ENCODE data around the gene REPS2. TPM values are rescaled to one million over a fixed set of nuclear protein-coding genes. Genes with fewer than 3 reads are reported as not detected.
"Not testable (repeated sequence)": the region's sequence is repeated elsewhere in the genome, so short reads cannot be mapped to it uniquely, and the experiment has no call there.

Gene REPS2
- total RNA-seq, 1 donor from 2014 or later = 4.1 TPM

DNA sequence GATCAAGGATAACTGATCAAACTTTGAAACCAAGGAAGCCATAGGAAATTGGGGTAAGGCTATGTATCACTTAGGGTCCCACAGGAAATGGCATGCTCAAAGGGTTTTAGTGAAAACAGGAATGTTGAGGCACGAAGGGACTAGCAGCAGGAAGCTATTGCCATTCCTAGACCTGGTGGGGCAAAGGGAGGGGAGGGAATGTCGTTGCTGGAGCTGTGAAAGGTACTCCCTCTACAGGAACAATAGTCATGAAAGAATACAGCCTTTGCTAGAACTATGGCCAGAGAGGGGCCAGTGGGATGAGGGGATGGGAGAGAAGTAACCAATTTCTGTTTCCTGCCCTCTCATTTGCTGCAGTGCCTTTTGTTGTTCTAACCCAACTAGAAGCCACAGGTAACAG lies 11.9 kb downstream of the REPS2 start:
- H3K27ac Mint-ChIP-seq = no peak overlapping the region
- peaks cover 6% of the 10 kb centered on the region for H3K4me1 Mint-ChIP-seq
- Histone ChIP-seq H3K79me2 (ENCODE audit: low read depth) (no peaks in the 10 kb centered on the region), H4K20me1 (ENCODE audit: low read depth) (no peaks in the 10 kb centered on the region), H3K4me2 (no peak overlapping the region), H3K4me3 (no peak overlapping the region), H3K36me3 (no peaks in the 10 kb centered on the region), H3K9ac (no peak overlapping the region), H3K9me3 (ENCODE audit: low read depth) (no peaks in the 10 kb centered on the region), H3K27ac (no peak overlapping the region), H3F3A (ENCODE audit: low read depth) (no peaks in the 10 kb centered on the region), H2AFZ (replicated peaks) (no peak overlapping the region), H3K4me1 (peaks cover 3% of the 10 kb centered on the region), H3K27me3 (no peaks in the 10 kb centered on the region)
- TF ChIP-seq CTCF (IDR thresholded peaks at IDR 0.05) (no peak), EZH2 (IDR thresholded peaks at IDR 0.05) (no peak)
- peaks cover 4% of the 10 kb centered on the region for H3K27me3 Mint-ChIP-seq (ENCODE audit: insufficient read depth, low read depth)
- H3K9me3 Mint-ChIP-seq = no peaks in the 10 kb centered on the region
- peak; percentile 18 for DNase-seq (ENCODE audit: low spot score)
- no peak overlapping the region for H3K4me3 Mint-ChIP-seq
- no peaks in the 10 kb centered on the region for H3K36me3 Mint-ChIP-seq

GRCh38 chrX:16962661-16963060 lies 16.2 kb downstream of the REPS2 start:
- H3K79me2 ChIP-seq (ENCODE audit: low read depth); H3K27ac Mint-ChIP-seq; DNase-seq (ENCODE audit: low spot score); H2AFZ ChIP-seq (replicated peaks); H4K20me1 ChIP-seq (ENCODE audit: low read depth); H3K36me3 Mint-ChIP-seq; H3K27me3 Mint-ChIP-seq (ENCODE audit: insufficient read depth, low read depth); H3F3A ChIP-seq (ENCODE audit: low read depth); H3K36me3 ChIP-seq; H3K4me1 ChIP-seq; H3K4me1 Mint-ChIP-seq; H3K27me3 ChIP-seq; H3K4me3 ChIP-seq; H3K4me3 Mint-ChIP-seq; H3K27ac ChIP-seq; H3K4me2 ChIP-seq; H3K9me3 ChIP-seq (ENCODE audit: low read depth); H3K9ac ChIP-seq: not testable (repeated sequence)
- peaks cover 20% of the 10 kb centered on the region for H3K9me3 Mint-ChIP-seq

DNA sequence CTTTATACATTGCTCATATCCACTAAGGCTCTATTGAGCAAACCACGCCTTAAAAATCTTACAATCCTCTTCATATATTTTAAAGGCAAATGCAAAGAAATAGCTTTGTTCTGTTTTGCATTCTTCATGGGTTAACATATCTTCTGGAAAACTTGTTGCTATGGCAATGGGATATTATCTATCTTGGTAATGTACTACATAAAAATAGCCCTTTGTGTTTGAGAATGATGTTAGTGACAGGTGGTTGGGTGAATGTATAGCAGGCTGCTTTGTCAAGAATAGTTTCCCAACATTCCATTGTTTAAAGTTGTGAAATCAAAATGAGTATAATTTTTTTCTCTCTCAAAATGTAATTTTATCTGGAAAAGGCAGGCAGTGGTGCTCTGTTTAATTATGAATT lies 16.8 kb downstream of the REPS2 start:
- Mint-ChIP-seq H3K4me1 (no peaks in the 10 kb centered on the region), H3K4me3 (no peak overlapping the region)
- no peak overlapping the region for H3K27ac ChIP-seq

GRCh38 chrX:16964976-16965375 lies 18.5 kb downstream of the REPS2 start:
- H3K36me3 ChIP-seq; H3K9ac ChIP-seq; H2AFZ ChIP-seq (replicated peaks); H4K20me1 ChIP-seq (ENCODE audit: low read depth); H3K79me2 ChIP-seq (ENCODE audit: low read depth); DNase-seq (ENCODE audit: low spot score); H3K27ac Mint-ChIP-seq; H3K4me1 Mint-ChIP-seq; H3F3A ChIP-seq (ENCODE audit: low read depth); H3K27ac ChIP-seq; H3K27me3 ChIP-seq; H3K4me3 ChIP-seq; H3K27me3 Mint-ChIP-seq (ENCODE audit: insufficient read depth, low read depth); H3K36me3 Mint-ChIP-seq; H3K9me3 ChIP-seq (ENCODE audit: low read depth); H3K4me3 Mint-ChIP-seq; H3K4me1 ChIP-seq; H3K4me2 ChIP-seq: not testable (repeated sequence)
- peaks cover 21% of the 10 kb centered on the region for H3K9me3 Mint-ChIP-seq

More for the DNA sequence above, 16.8 kb downstream of the REPS2 start:
- H3K9ac ChIP-seq = no peak overlapping the region
- Mint-ChIP-seq H3K9me3 (peaks cover 21% of the 10 kb centered on the region), H3K36me3 (no peaks in the 10 kb centered on the region), H3K27me3 (ENCODE audit: insufficient read depth, low read depth) (peaks cover 3% of the 10 kb centered on the region), H3K27ac (no peak overlapping the region)
- no peaks in the 10 kb centered on the region for H3K9me3 ChIP-seq (ENCODE audit: low read depth)
- no peaks in the 10 kb centered on the region for H4K20me1 ChIP-seq (ENCODE audit: low read depth)
- no peaks in the 10 kb centered on the region for H3K27me3 ChIP-seq
- H3K4me1 ChIP-seq = peaks cover 3% of the 10 kb centered on the region
- no peaks in the 10 kb centered on the region for H3K36me3 ChIP-seq
- H2AFZ ChIP-seq (replicated peaks) = no peak overlapping the region
- no peak for DNase-seq (ENCODE audit: low spot score)
- H3K4me3 ChIP-seq = no peak overlapping the region
- TF ChIP-seq EZH2 (IDR thresholded peaks at IDR 0.05) = no peak
- TF ChIP-seq EZH2phosphoT487 (IDR thresholded peaks at IDR 0.05) = no peak
- TF ChIP-seq CTCF (IDR thresholded peaks at IDR 0.05) = no peak
- H3F3A ChIP-seq (ENCODE audit: low read depth) = no peaks in the 10 kb centered on the region
- H3K79me2 ChIP-seq (ENCODE audit: low read depth) = no peaks in the 10 kb centered on the region
- H3K4me2 ChIP-seq = no peak overlapping the region
